ENCODE measurements around the gene COG3.

COG3 gene

GRCh38 chr13:45473627-45474026 is 8.9 kb downstream of the COG3 start:
- no peak overlapping the region for H3K4me3 ChIP-seq (ENCODE audit: low read length)
- DNase-seq (ENCODE audit: low read depth): no peak
- TF ChIP-seq CTCF (conservative IDR thresholded peaks at IDR 0.05; ENCODE audit: low read depth, low read length): peak; percentile 36

- no peak for TF ChIP-seq CTCF (conservative IDR thresholded peaks at IDR 0.05; ENCODE audit: low read depth, low read length)
- DNase-seq (ENCODE audit: low read depth): no peak
- no peak overlapping the region for H3K4me3 ChIP-seq (ENCODE audit: low read length)
Measured at GRCh38 chr13:45474584-45475454, 10.1 kb downstream of the COG3 start.

- TF ChIP-seq CTCF (conservative IDR thresholded peaks at IDR 0.05; ENCODE audit: low read depth, low read length): no peak
- H3K4me3 ChIP-seq (ENCODE audit: low read length): no peak overlapping the region
- DNase-seq (ENCODE audit: low read depth): peak; percentile 80
Measured at GRCh38 chr13:45479661-45480060, 14.9 kb downstream of the COG3 start.

GRCh38 chr13:45481688-45482087 is 16.9 kb downstream of the COG3 start:
- TF ChIP-seq CTCF (conservative IDR thresholded peaks at IDR 0.05; ENCODE audit: low read depth, low read length): no peak
- peak; percentile 72 for DNase-seq (ENCODE audit: low read depth)
- no peak overlapping the region for H3K4me3 ChIP-seq (ENCODE audit: low read length)

- TF ChIP-seq CTCF (conservative IDR thresholded peaks at IDR 0.05; ENCODE audit: low read depth, low read length): no peak
- H3K4me3 ChIP-seq (ENCODE audit: low read length): no peak overlapping the region
- no peak for DNase-seq (ENCODE audit: low read depth)
Measured at GRCh38 chr13:45482571-45483173, 17.9 kb downstream of the COG3 start.

- H3K4me3 ChIP-seq (ENCODE audit: low read length): no peak overlapping the region
- no peak for TF ChIP-seq CTCF (conservative IDR thresholded peaks at IDR 0.05; ENCODE audit: low read depth, low read length)
- DNase-seq (ENCODE audit: low read depth): no peak
Measured at GRCh38 chr13:45487604-45488003, 22.9 kb downstream of the COG3 start.

GRCh38 chr13:45490068-45490467 is 25.3 kb downstream of the COG3 start:
- no peak for DNase-seq (ENCODE audit: low read depth)
- H3K4me3 ChIP-seq (ENCODE audit: low read length): no peak overlapping the region
- peak; percentile 41 for TF ChIP-seq CTCF (conservative IDR thresholded peaks at IDR 0.05; ENCODE audit: low read depth, low read length)

Data from retinal pigment epithelial cell (primary cell).